Fibroblast of skin of right quadriceps (primary cell): ENCODE data around the gene PEX5.
A peak's percentile ranks its signal among the peaks of the same experiment; 100 is the strongest.
"Not testable (repeated sequence)": the region's sequence is repeated elsewhere in the genome, so short reads cannot be mapped to it uniquely, and the experiment has no call there.

Experiments used
- DNase-seq: peaks from one replicate; pipeline ENCODE4 v3.0.0-alpha.2; 2013

PEX5 gene

GRCh38 chr12:7161327-7161726 lies 28.2 kb upstream of the PEX5 start:
- no peak for DNase-seq

- no peak for DNase-seq
Measured at GRCh38 chr12:7161811-7162210, 27.7 kb upstream of the PEX5 start.

- DNase-seq: no peak
Measured at GRCh38 chr12:7162691-7163114, 26.8 kb upstream of the PEX5 start.

- no peak for DNase-seq
Measured at GRCh38 chr12:7169951-7170350, 19.5 kb upstream of the PEX5 start.

GRCh38 chr12:7171854-7172253 lies 17.6 kb upstream of the PEX5 start:
- no peak for DNase-seq

- DNase-seq: peak; percentile 57
Measured at GRCh38 chr12:7175493-7175892, 14.0 kb upstream of the PEX5 start.

- DNase-seq: no peak
Measured at GRCh38 chr12:7176595-7176994, 12.9 kb upstream of the PEX5 start.

- no peak for DNase-seq
Measured at GRCh38 chr12:7178481-7178880, 11.0 kb upstream of the PEX5 start.

GRCh38 chr12:7180685-7181084 lies 8.8 kb upstream of the PEX5 start:
- DNase-seq: no peak

- DNase-seq: not testable (repeated sequence)
Measured at GRCh38 chr12:7186058-7186457, 3.4 kb upstream of the PEX5 start.

- DNase-seq: peak; percentile 64
Measured at GRCh38 chr12:7188562-7189397, 706 bp upstream of the PEX5 start.

GRCh38 chr12:7190268-7191055 lies 976 bp downstream of the PEX5 start:
- DNase-seq: peak; percentile 6

- DNase-seq: no peak
Measured at GRCh38 chr12:7193674-7194073, 4.2 kb downstream of the PEX5 start.

GRCh38 chr12:7197841-7198240 lies 8.4 kb downstream of the PEX5 start:
- no peak for DNase-seq

GRCh38 chr12:7203109-7203508 lies 13.6 kb downstream of the PEX5 start:
- no peak for DNase-seq

- DNase-seq: no peak
Measured at GRCh38 chr12:7205091-7205490, 15.6 kb downstream of the PEX5 start.

- no peak for DNase-seq
Measured at GRCh38 chr12:7206691-7207090, 17.2 kb downstream of the PEX5 start.

- DNase-seq: no peak
Measured at GRCh38 chr12:7207866-7208625, 18.6 kb downstream of the PEX5 start.

- DNase-seq: no peak
Measured at GRCh38 chr12:7209958-7210357, 20.5 kb downstream of the PEX5 start.

GRCh38 chr12:7210642-7211151 lies 21.2 kb downstream of the PEX5 start:
- no peak for DNase-seq

GRCh38 chr12:7212678-7213077 lies 23.2 kb downstream of the PEX5 start:
- DNase-seq: no peak

- not testable (repeated sequence) for DNase-seq
Measured at GRCh38 chr12:7213745-7214144, 24.3 kb downstream of the PEX5 start.

- DNase-seq: no peak
Measured at GRCh38 chr12:7217475-7218069, 28.1 kb downstream of the PEX5 start.
